ENCODE measurements around the gene SIGLECL1.

Gene SIGLECL1

GRCh38 chr19:51294211-51294976 is 43.5 kb downstream of the SIGLECL1 start:
- TF ChIP-seq CTCF (IDR thresholded peaks at IDR 0.05) = no peak

- no peak for TF ChIP-seq CTCF (IDR thresholded peaks at IDR 0.05)
Observed at GRCh38 chr19:51294977-51295375, 44.1 kb downstream of the SIGLECL1 start.

- TF ChIP-seq CTCF (IDR thresholded peaks at IDR 0.05) = no peak
Observed at GRCh38 chr19:51295382-51296126, 44.7 kb downstream of the SIGLECL1 start.

- no peak; the same call in 1 of the 2 replicates for TF ChIP-seq CTCF (IDR thresholded peaks at IDR 0.05)
Observed at GRCh38 chr19:51296336-51297093, 45.6 kb downstream of the SIGLECL1 start.

- TF ChIP-seq CTCF (IDR thresholded peaks at IDR 0.05) = no peak
Observed at GRCh38 chr19:51297406-51297805, 46.5 kb downstream of the SIGLECL1 start.

- no peak for TF ChIP-seq CTCF (IDR thresholded peaks at IDR 0.05)
Observed at GRCh38 chr19:51301266-51301665, 50.4 kb downstream of the SIGLECL1 start.

GRCh38 chr19:51305479-51305878 is 54.6 kb downstream of the SIGLECL1 start:
- no peak for TF ChIP-seq CTCF (IDR thresholded peaks at IDR 0.05)

Data from LNCAP (cell line).